Breast epithelium (tissue), 3 donors: ENCODE measurements around the gene NDUFA3.

ENCODE experiments used
- POLR2A ChIP-seq: fragments of 450-650 bp; IDR thresholded peaks from one replicate; pipeline ENCODE4 v1.6.1; 2016; ENCODE audit warnings: antibody characterized with exemption, mild to moderate bottlenecking, moderate library complexity
- TF ChIP-seq, protein P1 (sequence below), 3 donors: fragments of 450-650 bp; IDR thresholded peaks; one replicate each; pipeline ENCODE4 v1.5.1; 2016 to 2017; ENCODE audit warnings: antibody characterized with exemption in 3 of 3, mild to moderate bottlenecking in 3 of 3, moderate library complexity in 3 of 3

DNA sequence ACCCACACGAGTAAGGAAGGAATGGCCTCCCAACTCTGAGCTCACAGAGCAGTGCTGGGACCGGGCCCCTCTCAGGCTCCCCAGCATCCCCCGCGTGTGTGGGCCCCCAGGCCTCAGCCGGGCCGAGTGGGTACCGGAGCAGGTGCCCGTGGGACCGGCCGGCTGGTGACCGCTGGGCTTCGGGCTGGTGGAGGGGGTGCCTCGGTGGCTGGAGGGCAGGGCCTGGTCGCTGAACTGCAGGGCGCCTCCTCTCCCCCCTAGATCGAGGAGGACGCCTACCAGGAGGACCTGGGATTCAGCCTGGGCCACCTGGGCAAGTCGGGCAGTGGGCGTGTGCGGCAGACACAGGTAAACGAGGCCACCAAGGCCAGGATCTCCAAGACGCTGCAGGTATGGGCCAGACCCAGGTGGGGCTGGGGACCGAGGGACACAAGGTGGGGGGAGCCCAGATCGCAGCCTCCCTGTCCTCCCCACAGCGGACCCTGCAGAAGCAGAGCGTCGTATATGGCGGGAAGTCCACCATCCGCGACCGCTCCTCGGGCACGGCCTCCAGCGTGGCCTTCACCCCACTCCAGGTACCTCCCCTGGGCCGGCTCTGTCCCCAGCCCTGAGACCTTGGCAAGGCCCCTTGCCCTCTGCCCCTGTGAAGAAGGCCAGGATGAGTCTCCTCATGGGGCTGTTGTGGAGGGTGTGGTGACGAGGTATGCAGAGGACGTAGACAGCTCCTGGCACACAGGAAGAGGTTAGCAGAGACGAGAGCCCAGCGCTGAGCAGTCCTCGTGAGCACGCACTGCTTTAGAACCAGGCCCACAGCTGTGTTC, 26.4 kb downstream of the NDUFA3 start:
- TF ChIP-seq, protein P1, sequence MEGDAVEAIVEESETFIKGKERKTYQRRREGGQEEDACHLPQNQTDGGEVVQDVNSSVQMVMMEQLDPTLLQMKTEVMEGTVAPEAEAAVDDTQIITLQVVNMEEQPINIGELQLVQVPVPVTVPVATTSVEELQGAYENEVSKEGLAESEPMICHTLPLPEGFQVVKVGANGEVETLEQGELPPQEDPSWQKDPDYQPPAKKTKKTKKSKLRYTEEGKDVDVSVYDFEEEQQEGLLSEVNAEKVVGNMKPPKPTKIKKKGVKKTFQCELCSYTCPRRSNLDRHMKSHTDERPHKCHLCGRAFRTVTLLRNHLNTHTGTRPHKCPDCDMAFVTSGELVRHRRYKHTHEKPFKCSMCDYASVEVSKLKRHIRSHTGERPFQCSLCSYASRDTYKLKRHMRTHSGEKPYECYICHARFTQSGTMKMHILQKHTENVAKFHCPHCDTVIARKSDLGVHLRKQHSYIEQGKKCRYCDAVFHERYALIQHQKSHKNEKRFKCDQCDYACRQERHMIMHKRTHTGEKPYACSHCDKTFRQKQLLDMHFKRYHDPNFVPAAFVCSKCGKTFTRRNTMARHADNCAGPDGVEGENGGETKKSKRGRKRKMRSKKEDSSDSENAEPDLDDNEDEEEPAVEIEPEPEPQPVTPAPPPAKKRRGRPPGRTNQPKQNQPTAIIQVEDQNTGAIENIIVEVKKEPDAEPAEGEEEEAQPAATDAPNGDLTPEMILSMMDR (IDR thresholded peaks at IDR 0.05), result no peak
- TF ChIP-seq POLR2A, result no peak
